HAP-1 (cell line): ENCODE results near the gene TOB1.

Source experiments
- DNase-seq, 2 experiments: peaks; one replicate each; pipeline ENCODE4 v3.0.0-alpha.2; 2016 to 2020; ENCODE audit warnings: low spot score in 2 of 2
- H3K27me3 ChIP-seq: fragments of 250-450 bp; sonication (Bioruptor Pico); 2 replicates; pipeline ENCODE4 v1.5.1; 2020; ENCODE audit warnings: low read depth, mild to moderate bottlenecking, moderate library complexity
- H3K36me3 ChIP-seq: fragments of 250-450 bp; sonication (Bioruptor Pico); replicated peaks from 2 replicates; pipeline ENCODE4 v1.5.1; 2020; ENCODE audit warnings: mild to moderate bottlenecking
- H3K4me1 ChIP-seq: fragments of 250-450 bp; sonication (Bioruptor Pico); 2 replicates; pipeline ENCODE4 v1.5.1; 2020; ENCODE audit warnings: mild to moderate bottlenecking
- H3K4me3 ChIP-seq: fragments of 250-450 bp; sonication (Bioruptor Pico); 2 replicates; pipeline ENCODE4 v1.5.1; 2020; ENCODE audit warnings: mild to moderate bottlenecking, moderate library complexity
- H3K9me3 ChIP-seq: fragments of 250-450 bp; sonication (Bioruptor Pico); 2 replicates; pipeline ENCODE4 v1.5.1; 2020; ENCODE audit warnings: mild to moderate bottlenecking, moderate library complexity
- in situ Hi-C: fragments of 300-500 bp; cut with MboI; formaldehyde crosslinking; loops from 3 replicates; pipeline ENCODE4 v1.14.3; 2020; ENCODE audit warnings: low sequenced_read_pairs, inconsistent platforms, mixed read lengths

TOB1 gene

GRCh38 chr17:50833510-50834428 lies 32.4 kb downstream of the TOB1 start:
- DNase-seq = no peak
- no peaks in the 10 kb centered on the region for H3K9me3 ChIP-seq
- in situ Hi-C loops = no loop called here
- H3K27me3 ChIP-seq = no peaks in the 10 kb centered on the region
- no peak overlapping the region for H3K4me3 ChIP-seq
- peaks cover 6% of the 10 kb centered on the region for H3K4me1 ChIP-seq
- H3K36me3 ChIP-seq = no peaks in the 10 kb centered on the region

GRCh38 chr17:50832864-50833381 lies 33.2 kb downstream of the TOB1 start:
- H3K4me3 ChIP-seq = no peak overlapping the region
- no peaks in the 10 kb centered on the region for H3K36me3 ChIP-seq
- H3K9me3 ChIP-seq = no peaks in the 10 kb centered on the region
- DNase-seq = no peak
- peaks cover 6% of the 10 kb centered on the region for H3K4me1 ChIP-seq
- in situ Hi-C loops = no loop called here
- H3K27me3 ChIP-seq = no peaks in the 10 kb centered on the region

- Histone ChIP-seq H3K4me1 (peaks cover 6% of the 10 kb centered on the region), H3K9me3 (no peaks in the 10 kb centered on the region), H3K27me3 (no peaks in the 10 kb centered on the region), H3K4me3 (no peak overlapping the region), H3K36me3 (no peaks in the 10 kb centered on the region)
- in situ Hi-C loops = no loop called here
- DNase-seq = no peak
Observed at GRCh38 chr17:50832267-50832863, 33.8 kb downstream of the TOB1 start.

GRCh38 chr17:50831471-50831928 lies 34.7 kb downstream of the TOB1 start:
- in situ Hi-C loops = no loop called here
- no peak for DNase-seq

GRCh38 chr17:50830994-50831393 lies 35.2 kb downstream of the TOB1 start:
- peaks cover 6% of the 10 kb centered on the region for H3K4me1 ChIP-seq
- H3K9me3 ChIP-seq = no peaks in the 10 kb centered on the region
- DNase-seq = no peak
- in situ Hi-C loops = no loop called here
- H3K36me3 ChIP-seq = no peaks in the 10 kb centered on the region
- H3K4me3 ChIP-seq = no peak overlapping the region
- no peaks in the 10 kb centered on the region for H3K27me3 ChIP-seq

More at GRCh38 chr17:50831471-50831928, 34.7 kb downstream of the TOB1 start:
- Histone ChIP-seq H3K27me3 (no peaks in the 10 kb centered on the region), H3K36me3 (no peaks in the 10 kb centered on the region), H3K9me3 (no peaks in the 10 kb centered on the region), H3K4me3 (no peak overlapping the region), H3K4me1 (peaks cover 6% of the 10 kb centered on the region)

GRCh38 chr17:50830352-50830751 lies 35.8 kb downstream of the TOB1 start:
- in situ Hi-C loops = no loop called here
- Histone ChIP-seq H3K4me3 (no peak overlapping the region), H3K27me3 (no peaks in the 10 kb centered on the region), H3K4me1 (peaks cover 6% of the 10 kb centered on the region), H3K9me3 (no peaks in the 10 kb centered on the region), H3K36me3 (no peaks in the 10 kb centered on the region)
- DNase-seq = no peak

GRCh38 chr17:50829332-50829731 lies 36.8 kb downstream of the TOB1 start:
- Histone ChIP-seq H3K27me3 (no peaks in the 10 kb centered on the region), H3K4me1 (peaks cover 6% of the 10 kb centered on the region), H3K36me3 (no peaks in the 10 kb centered on the region), H3K9me3 (no peaks in the 10 kb centered on the region), H3K4me3 (no peak overlapping the region)
- DNase-seq = peak; percentile 21 to 35
- in situ Hi-C loops = no loop called here

- Histone ChIP-seq H3K9me3 (no peaks in the 10 kb centered on the region), H3K4me1 (peaks cover 6% of the 10 kb centered on the region), H3K27me3 (no peaks in the 10 kb centered on the region), H3K36me3 (no peaks in the 10 kb centered on the region), H3K4me3 (no peak overlapping the region)
- no peak for DNase-seq
- in situ Hi-C loops = no loop called here
Observed at GRCh38 chr17:50828508-50829170, 37.5 kb downstream of the TOB1 start.

- Histone ChIP-seq H3K27me3 (no peaks in the 10 kb centered on the region), H3K4me3 (no peak overlapping the region), H3K9me3 (no peaks in the 10 kb centered on the region), H3K4me1 (peaks cover 6% of the 10 kb centered on the region), H3K36me3 (no peaks in the 10 kb centered on the region)
- no peak for DNase-seq
- in situ Hi-C loops = no loop called here
Observed at GRCh38 chr17:50825188-50825587, 41.0 kb downstream of the TOB1 start.

GRCh38 chr17:50824429-50824828 lies 41.7 kb downstream of the TOB1 start:
- Histone ChIP-seq H3K4me3 (no peak overlapping the region), H3K4me1 (peaks cover 3% of the 10 kb centered on the region), H3K9me3 (no peaks in the 10 kb centered on the region), H3K36me3 (no peaks in the 10 kb centered on the region), H3K27me3 (no peaks in the 10 kb centered on the region)
- in situ Hi-C loops = no loop called here
- DNase-seq = no peak

- Histone ChIP-seq H3K27me3 (no peaks in the 10 kb centered on the region), H3K4me3 (no peak overlapping the region), H3K36me3 (no peaks in the 10 kb centered on the region), H3K9me3 (no peaks in the 10 kb centered on the region), H3K4me1 (no peaks in the 10 kb centered on the region)
- no peak for DNase-seq
- in situ Hi-C loops = no loop called here
Observed at GRCh38 chr17:50822550-50822949, 43.6 kb downstream of the TOB1 start.

GRCh38 chr17:50820651-50821050 lies 45.5 kb downstream of the TOB1 start:
- H3K4me3 ChIP-seq = no peak overlapping the region
- no peaks in the 10 kb centered on the region for H3K36me3 ChIP-seq
- DNase-seq = no peak
- no peaks in the 10 kb centered on the region for H3K27me3 ChIP-seq
- H3K4me1 ChIP-seq = no peaks in the 10 kb centered on the region
- no peaks in the 10 kb centered on the region for H3K9me3 ChIP-seq
- in situ Hi-C loops = no loop called here

GRCh38 chr17:50818921-50819657 lies 47.1 kb downstream of the TOB1 start:
- no peaks in the 10 kb centered on the region for H3K27me3 ChIP-seq
- in situ Hi-C loops = no loop called here
- no peak overlapping the region for H3K4me3 ChIP-seq
- no peaks in the 10 kb centered on the region for H3K4me1 ChIP-seq
- no peaks in the 10 kb centered on the region for H3K9me3 ChIP-seq
- H3K36me3 ChIP-seq = no peaks in the 10 kb centered on the region
- DNase-seq = no peak
